H9 (cell line): ENCODE data around the gene PDCD7. TPM values are rescaled to one million over a fixed set of nuclear protein-coding genes. Genes with fewer than 3 reads are reported as not detected.

Source experiments
- DNase-seq: peaks from one replicate; pipeline ENCODE4 v3.0.0-alpha.2; 2017
- H2AFZ ChIP-seq: one replicate; pipeline ENCODE4 v1.6.1; 2013; ENCODE audit warnings: mild to moderate bottlenecking, low read length, control low read depth, moderate library complexity
- H2AK5ac ChIP-seq: 2 replicates; pipeline ENCODE4 v1.6.1; 2013; ENCODE audit warnings: low read length, control low read depth, mixed read lengths; ENCODE audit not compliant: insufficient read length
- H2BK120ac ChIP-seq: one replicate; pipeline ENCODE4 v1.6.1; 2013; ENCODE audit warnings: low read depth, mild to moderate bottlenecking, low read length, control low read depth, inconsistent platforms; ENCODE audit not compliant: poor library complexity, severe bottlenecking
- H2BK12ac ChIP-seq: 2 replicates; pipeline ENCODE4 v1.6.1; 2013; ENCODE audit warnings: low read length, control low read depth, mixed read lengths, low read depth; ENCODE audit not compliant: insufficient read length
- H2BK15ac ChIP-seq: 2 replicates; pipeline ENCODE4 v1.6.1; 2013; ENCODE audit warnings: low read depth, low read length, control low read depth
- H2BK20ac ChIP-seq: one replicate; pipeline ENCODE4 v1.6.1; 2013; ENCODE audit warnings: low read depth, mild to moderate bottlenecking, low read length, control low read depth, inconsistent platforms; ENCODE audit not compliant: poor library complexity, severe bottlenecking
- H2BK5ac ChIP-seq: 2 replicates; pipeline ENCODE4 v1.6.1; 2013; ENCODE audit warnings: low read length, control low read depth, mixed read lengths; ENCODE audit not compliant: insufficient read length
- H3K14ac ChIP-seq: 2 replicates; pipeline ENCODE4 v1.6.1; 2013; ENCODE audit warnings: low read length, control low read depth; ENCODE audit not compliant: insufficient read depth
- H3K18ac ChIP-seq: 2 replicates; pipeline ENCODE4 v1.6.1; 2013; ENCODE audit warnings: low read depth, mild to moderate bottlenecking, mixed read lengths, low read length, control low read depth; ENCODE audit not compliant: insufficient read length
- H3K23ac ChIP-seq: 2 replicates; pipeline ENCODE4 v1.6.1; 2013; ENCODE audit warnings: low read length, control low read depth, mixed read lengths, low read depth; ENCODE audit not compliant: insufficient read length
- H3K23me2 ChIP-seq: 2 replicates; pipeline ENCODE4 v1.6.1; 2013; ENCODE audit warnings: low read depth, mild to moderate bottlenecking, mixed read lengths, low read length, control low read depth; ENCODE audit not compliant: insufficient read length, poor library complexity, severe bottlenecking
- H3K27ac ChIP-seq: 2 replicates; pipeline ENCODE4 v1.5.1; 2013; ENCODE audit warnings: low read length, control low read depth, mixed read lengths, low read depth; ENCODE audit not compliant: insufficient read length
- H3K27me3 ChIP-seq: 2 replicates; pipeline ENCODE4 v1.6.1; 2013; ENCODE audit warnings: low read length, control low read depth, inconsistent platforms; ENCODE audit not compliant: insufficient read depth
- H3K4ac ChIP-seq: 2 replicates; pipeline ENCODE4 v1.6.1; 2013; ENCODE audit warnings: low read depth, mild to moderate bottlenecking, control low read depth, inconsistent platforms, low read length, moderate library complexity
- H3K4me1 ChIP-seq: 2 replicates; pipeline ENCODE4 v1.6.1; 2013; ENCODE audit warnings: low read length, control low read depth, inconsistent platforms; ENCODE audit not compliant: insufficient read depth
- H3K4me2 ChIP-seq: 2 replicates; pipeline ENCODE4 v1.6.1; 2013; ENCODE audit warnings: low read length, control low read depth, mixed read lengths; ENCODE audit not compliant: insufficient read length, insufficient read depth
- H3K56ac ChIP-seq: 2 replicates; pipeline ENCODE4 v1.6.1; 2013; ENCODE audit warnings: low read depth, mild to moderate bottlenecking, mixed read lengths, low read length, control low read depth; ENCODE audit not compliant: insufficient read length
- H3K79me1 ChIP-seq: 2 replicates; pipeline ENCODE4 v1.6.1; 2013; ENCODE audit warnings: low read depth, mild to moderate bottlenecking, moderate library complexity, low read length, control low read depth, inconsistent platforms; ENCODE audit not compliant: insufficient read depth, poor library complexity, severe bottlenecking
- H3K79me2 ChIP-seq: 2 replicates; pipeline ENCODE4 v1.6.1; 2013; ENCODE audit warnings: low read length, control low read depth, inconsistent platforms; ENCODE audit not compliant: insufficient read depth
- H3K9ac ChIP-seq: 2 replicates; pipeline ENCODE4 v1.6.1; 2013; ENCODE audit warnings: low read length, control low read depth, mixed read lengths; ENCODE audit not compliant: insufficient read length; ENCODE audit errors: extremely low read depth
- H3K9me3 ChIP-seq: one replicate; pipeline ENCODE4 v1.6.1; 2013; ENCODE audit warnings: low read depth, low read length, inconsistent platforms; ENCODE audit not compliant: control insufficient read depth
- H3T11ph ChIP-seq: one replicate; pipeline ENCODE4 v1.6.1; 2013; ENCODE audit warnings: mild to moderate bottlenecking, low read length, control low read depth, inconsistent platforms
- H4K20me1 ChIP-seq: one replicate; pipeline ENCODE4 v1.6.1; 2013; ENCODE audit not compliant: control insufficient read depth, insufficient read length, insufficient read depth
- H4K5ac ChIP-seq: 2 replicates; pipeline ENCODE4 v1.6.1; 2013; ENCODE audit warnings: low read depth, mild to moderate bottlenecking, mixed read lengths, low read length, control low read depth; ENCODE audit not compliant: insufficient read length
- H4K8ac ChIP-seq: replicated peaks from 2 replicates; pipeline ENCODE4 v1.6.1; 2013; ENCODE audit warnings: low read length, control low read depth, mixed read lengths, low read depth; ENCODE audit not compliant: insufficient read length
- H4K91ac ChIP-seq: 2 replicates; pipeline ENCODE4 v1.6.1; 2013; ENCODE audit warnings: low read depth, mild to moderate bottlenecking, moderate library complexity, mixed read lengths, low read length, control low read depth; ENCODE audit not compliant: insufficient read length
- H3K27ac Mint-ChIP-seq, 3 experiments: 2 replicates in 2 of 3; 3 replicates in 1 of 3; pipeline ENCODE4 v1.8.0; 2020 to 2021; ENCODE audit warnings: mixed read lengths in 3 of 3, mild to moderate bottlenecking in 1 of 3, moderate library complexity in 1 of 3
- H3K27me3 Mint-ChIP-seq: 2 replicates; pipeline ENCODE4 v1.8.0; 2021; ENCODE audit warnings: low read depth, mild to moderate bottlenecking, moderate library complexity, mixed read lengths
- H3K36me3 Mint-ChIP-seq, 3 experiments: 2 replicates in 2 of 3; 3 replicates in 1 of 3; pipeline ENCODE4 v1.8.0; 2020 to 2021; ENCODE audit warnings: low read depth in 3 of 3, mixed read lengths in 3 of 3; ENCODE audit not compliant: insufficient read depth in 1 of 3
- H3K4me1 Mint-ChIP-seq, 2 experiments: 2 replicates each; pipeline ENCODE4 v1.8.0; 2020; ENCODE audit warnings: mixed read lengths in 2 of 2
- H3K4me3 Mint-ChIP-seq, 2 experiments: 2 replicates in 1 of 2; 3 replicates in 1 of 2; pipeline ENCODE4 v1.8.0; 2020 to 2021; ENCODE audit warnings: mild to moderate bottlenecking in 2 of 2, mixed read lengths in 2 of 2, moderate library complexity in 1 of 2
- H3K9me3 Mint-ChIP-seq, 2 experiments: 2 replicates in 1 of 2; 3 replicates in 1 of 2; pipeline ENCODE4 v1.8.0; 2020; ENCODE audit warnings: mild to moderate bottlenecking in 2 of 2, mixed read lengths in 2 of 2, moderate library complexity in 1 of 2
- WGBS: extraction: QIAGEN DNeasy Blood & Tissue Kit; methylation state at CpG from one replicate; pipeline ENCODE4 v1.1.7; 2013; ENCODE audit warnings: missing lambda C conversion rate, low lambda C conversion rate, mixed read lengths; ENCODE audit not compliant: insufficient read length; ENCODE audit errors: extremely low coverage; 5-methylcytosine and 5-hydroxymethylcytosine counted together
- total RNA-seq: library from RNA; stranded (reverse); gene quantifications from 2 replicates; pipeline ENCODE4 v1.2.1, GENCODE V29; 2021
- TF ChIP-seq, protein P1 (sequence below): fragments of 200-600 bp; sonication (generic); conservative IDR thresholded peaks from 3 replicates; pipeline ENCODE4 v1.8.0; 2021; ENCODE audit warnings: antibody characterized with exemption, mild to moderate bottlenecking

Gene PDCD7
- total RNA-seq, 1 experiment from 2014 or later = 35.2 TPM

DNA sequence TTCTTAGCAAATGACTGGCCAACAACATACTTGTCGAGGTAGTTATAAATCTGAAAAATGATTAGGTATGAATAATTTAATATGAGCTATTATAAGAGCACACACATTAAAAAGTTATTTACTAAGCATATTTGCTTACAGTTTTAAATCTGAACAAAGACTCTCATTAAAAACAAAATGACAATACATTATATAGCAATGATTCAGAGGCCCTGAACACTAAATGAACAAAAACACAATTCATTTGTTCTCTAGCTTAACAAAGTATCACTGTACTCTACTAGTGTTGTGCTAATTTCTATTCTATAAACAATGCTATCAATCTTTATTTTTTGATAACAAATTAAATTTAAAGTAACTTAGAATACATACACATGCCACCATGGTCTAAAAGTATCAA, 30.5 kb upstream of the PDCD7 start:
- Histone ChIP-seq H3K79me2 (no peaks in the 10 kb centered on the region), H2AFZ (no peak overlapping the region), H3K27ac (no peak overlapping the region), H2BK15ac (no peak overlapping the region), H3K9ac (no peak overlapping the region), H3K23ac (no peak overlapping the region), H3K14ac (no peak overlapping the region), H3T11ph (no peak overlapping the region), H4K8ac (no peak overlapping the region), H3K79me1 (no peaks in the 10 kb centered on the region), H3K18ac (no peak overlapping the region), H3K9me3 (no peaks in the 10 kb centered on the region), H2BK12ac (no peak overlapping the region), H3K4me2 (no peak overlapping the region), H4K91ac (no peak overlapping the region), H3K4ac (no peak overlapping the region), H3K27me3 (no peaks in the 10 kb centered on the region), H3K56ac (no peak overlapping the region), H4K20me1 (no peaks in the 10 kb centered on the region), H3K4me1 (no peaks in the 10 kb centered on the region), H2BK20ac (no peak overlapping the region), H3K23me2 (no peaks in the 10 kb centered on the region), H2BK5ac (no peak overlapping the region), H2BK120ac (no peak overlapping the region), H4K5ac (no peak overlapping the region), H2AK5ac (no peak overlapping the region)
- Mint-ChIP-seq H3K27me3 (no peaks in the 10 kb centered on the region), H3K9me3 (no peaks in the 10 kb centered on the region), H3K4me3 (no peak overlapping the region), H3K36me3 (peaks cover 9 to 21% (median 18%) of the 10 kb centered on the region in 3 experiments; a peak in 6 of 7 replicates), H3K4me1 (no peaks in the 10 kb centered on the region), H3K27ac (no peak overlapping the region)
- no CpG with 5 or more reads among the region's 1 CpG for WGBS
- TF ChIP-seq, protein P1, sequence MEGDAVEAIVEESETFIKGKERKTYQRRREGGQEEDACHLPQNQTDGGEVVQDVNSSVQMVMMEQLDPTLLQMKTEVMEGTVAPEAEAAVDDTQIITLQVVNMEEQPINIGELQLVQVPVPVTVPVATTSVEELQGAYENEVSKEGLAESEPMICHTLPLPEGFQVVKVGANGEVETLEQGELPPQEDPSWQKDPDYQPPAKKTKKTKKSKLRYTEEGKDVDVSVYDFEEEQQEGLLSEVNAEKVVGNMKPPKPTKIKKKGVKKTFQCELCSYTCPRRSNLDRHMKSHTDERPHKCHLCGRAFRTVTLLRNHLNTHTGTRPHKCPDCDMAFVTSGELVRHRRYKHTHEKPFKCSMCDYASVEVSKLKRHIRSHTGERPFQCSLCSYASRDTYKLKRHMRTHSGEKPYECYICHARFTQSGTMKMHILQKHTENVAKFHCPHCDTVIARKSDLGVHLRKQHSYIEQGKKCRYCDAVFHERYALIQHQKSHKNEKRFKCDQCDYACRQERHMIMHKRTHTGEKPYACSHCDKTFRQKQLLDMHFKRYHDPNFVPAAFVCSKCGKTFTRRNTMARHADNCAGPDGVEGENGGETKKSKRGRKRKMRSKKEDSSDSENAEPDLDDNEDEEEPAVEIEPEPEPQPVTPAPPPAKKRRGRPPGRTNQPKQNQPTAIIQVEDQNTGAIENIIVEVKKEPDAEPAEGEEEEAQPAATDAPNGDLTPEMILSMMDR = no peak
- DNase-seq = no peak
